H9 (cell line): ENCODE results near the gene C20orf144. TPM values are rescaled to one million over a fixed set of nuclear protein-coding genes. Genes with fewer than 3 reads are reported as not detected.

Source experiments
- DNase-seq: peaks from one replicate; pipeline ENCODE4 v3.0.0-alpha.2; 2017
- H2AFZ ChIP-seq: one replicate; pipeline ENCODE4 v1.6.1; 2013; ENCODE audit warnings: mild to moderate bottlenecking, low read length, control low read depth, moderate library complexity
- H2AK5ac ChIP-seq: 2 replicates; pipeline ENCODE4 v1.6.1; 2013; ENCODE audit warnings: low read length, control low read depth, mixed read lengths; ENCODE audit not compliant: insufficient read length
- H2BK120ac ChIP-seq: one replicate; pipeline ENCODE4 v1.6.1; 2013; ENCODE audit warnings: low read depth, mild to moderate bottlenecking, low read length, control low read depth, inconsistent platforms; ENCODE audit not compliant: poor library complexity, severe bottlenecking
- H2BK12ac ChIP-seq: 2 replicates; pipeline ENCODE4 v1.6.1; 2013; ENCODE audit warnings: low read length, control low read depth, mixed read lengths, low read depth; ENCODE audit not compliant: insufficient read length
- H2BK15ac ChIP-seq: 2 replicates; pipeline ENCODE4 v1.6.1; 2013; ENCODE audit warnings: low read depth, low read length, control low read depth
- H2BK20ac ChIP-seq: one replicate; pipeline ENCODE4 v1.6.1; 2013; ENCODE audit warnings: low read depth, mild to moderate bottlenecking, low read length, control low read depth, inconsistent platforms; ENCODE audit not compliant: poor library complexity, severe bottlenecking
- H2BK5ac ChIP-seq: 2 replicates; pipeline ENCODE4 v1.6.1; 2013; ENCODE audit warnings: low read length, control low read depth, mixed read lengths; ENCODE audit not compliant: insufficient read length
- H3K14ac ChIP-seq: 2 replicates; pipeline ENCODE4 v1.6.1; 2013; ENCODE audit warnings: low read length, control low read depth; ENCODE audit not compliant: insufficient read depth
- H3K18ac ChIP-seq: 2 replicates; pipeline ENCODE4 v1.6.1; 2013; ENCODE audit warnings: low read depth, mild to moderate bottlenecking, mixed read lengths, low read length, control low read depth; ENCODE audit not compliant: insufficient read length
- H3K23ac ChIP-seq: 2 replicates; pipeline ENCODE4 v1.6.1; 2013; ENCODE audit warnings: low read length, control low read depth, mixed read lengths, low read depth; ENCODE audit not compliant: insufficient read length
- H3K23me2 ChIP-seq: 2 replicates; pipeline ENCODE4 v1.6.1; 2013; ENCODE audit warnings: low read depth, mild to moderate bottlenecking, mixed read lengths, low read length, control low read depth; ENCODE audit not compliant: insufficient read length, poor library complexity, severe bottlenecking
- H3K27ac ChIP-seq: 2 replicates; pipeline ENCODE4 v1.5.1; 2013; ENCODE audit warnings: low read length, control low read depth, mixed read lengths, low read depth; ENCODE audit not compliant: insufficient read length
- H3K27me3 ChIP-seq: 2 replicates; pipeline ENCODE4 v1.6.1; 2013; ENCODE audit warnings: low read length, control low read depth, inconsistent platforms; ENCODE audit not compliant: insufficient read depth
- H3K4ac ChIP-seq: 2 replicates; pipeline ENCODE4 v1.6.1; 2013; ENCODE audit warnings: low read depth, mild to moderate bottlenecking, control low read depth, inconsistent platforms, low read length, moderate library complexity
- H3K4me1 ChIP-seq: 2 replicates; pipeline ENCODE4 v1.6.1; 2013; ENCODE audit warnings: low read length, control low read depth, inconsistent platforms; ENCODE audit not compliant: insufficient read depth
- H3K4me2 ChIP-seq: 2 replicates; pipeline ENCODE4 v1.6.1; 2013; ENCODE audit warnings: low read length, control low read depth, mixed read lengths; ENCODE audit not compliant: insufficient read length, insufficient read depth
- H3K56ac ChIP-seq: 2 replicates; pipeline ENCODE4 v1.6.1; 2013; ENCODE audit warnings: low read depth, mild to moderate bottlenecking, mixed read lengths, low read length, control low read depth; ENCODE audit not compliant: insufficient read length
- H3K79me1 ChIP-seq: 2 replicates; pipeline ENCODE4 v1.6.1; 2013; ENCODE audit warnings: low read depth, mild to moderate bottlenecking, moderate library complexity, low read length, control low read depth, inconsistent platforms; ENCODE audit not compliant: insufficient read depth, poor library complexity, severe bottlenecking
- H3K79me2 ChIP-seq: 2 replicates; pipeline ENCODE4 v1.6.1; 2013; ENCODE audit warnings: low read length, control low read depth, inconsistent platforms; ENCODE audit not compliant: insufficient read depth
- H3K9ac ChIP-seq: 2 replicates; pipeline ENCODE4 v1.6.1; 2013; ENCODE audit warnings: low read length, control low read depth, mixed read lengths; ENCODE audit not compliant: insufficient read length; ENCODE audit errors: extremely low read depth
- H3K9me3 ChIP-seq: one replicate; pipeline ENCODE4 v1.6.1; 2013; ENCODE audit warnings: low read depth, low read length, inconsistent platforms; ENCODE audit not compliant: control insufficient read depth
- H3T11ph ChIP-seq: one replicate; pipeline ENCODE4 v1.6.1; 2013; ENCODE audit warnings: mild to moderate bottlenecking, low read length, control low read depth, inconsistent platforms
- H4K20me1 ChIP-seq: one replicate; pipeline ENCODE4 v1.6.1; 2013; ENCODE audit not compliant: control insufficient read depth, insufficient read length, insufficient read depth
- H4K5ac ChIP-seq: 2 replicates; pipeline ENCODE4 v1.6.1; 2013; ENCODE audit warnings: low read depth, mild to moderate bottlenecking, mixed read lengths, low read length, control low read depth; ENCODE audit not compliant: insufficient read length
- H4K8ac ChIP-seq: replicated peaks from 2 replicates; pipeline ENCODE4 v1.6.1; 2013; ENCODE audit warnings: low read length, control low read depth, mixed read lengths, low read depth; ENCODE audit not compliant: insufficient read length
- H4K91ac ChIP-seq: 2 replicates; pipeline ENCODE4 v1.6.1; 2013; ENCODE audit warnings: low read depth, mild to moderate bottlenecking, moderate library complexity, mixed read lengths, low read length, control low read depth; ENCODE audit not compliant: insufficient read length
- H3K27ac Mint-ChIP-seq, 3 experiments: 2 replicates in 2 of 3; 3 replicates in 1 of 3; pipeline ENCODE4 v1.8.0; 2020 to 2021; ENCODE audit warnings: mixed read lengths in 3 of 3, mild to moderate bottlenecking in 1 of 3, moderate library complexity in 1 of 3
- H3K27me3 Mint-ChIP-seq: 2 replicates; pipeline ENCODE4 v1.8.0; 2021; ENCODE audit warnings: low read depth, mild to moderate bottlenecking, moderate library complexity, mixed read lengths
- H3K36me3 Mint-ChIP-seq, 3 experiments: 2 replicates in 2 of 3; 3 replicates in 1 of 3; pipeline ENCODE4 v1.8.0; 2020 to 2021; ENCODE audit warnings: low read depth in 3 of 3, mixed read lengths in 3 of 3; ENCODE audit not compliant: insufficient read depth in 1 of 3
- H3K4me1 Mint-ChIP-seq, 2 experiments: 2 replicates each; pipeline ENCODE4 v1.8.0; 2020; ENCODE audit warnings: mixed read lengths in 2 of 2
- H3K4me3 Mint-ChIP-seq, 2 experiments: 2 replicates in 1 of 2; 3 replicates in 1 of 2; pipeline ENCODE4 v1.8.0; 2020 to 2021; ENCODE audit warnings: mild to moderate bottlenecking in 2 of 2, mixed read lengths in 2 of 2, moderate library complexity in 1 of 2
- H3K9me3 Mint-ChIP-seq, 2 experiments: 2 replicates in 1 of 2; 3 replicates in 1 of 2; pipeline ENCODE4 v1.8.0; 2020; ENCODE audit warnings: mild to moderate bottlenecking in 2 of 2, mixed read lengths in 2 of 2, moderate library complexity in 1 of 2
- WGBS: extraction: QIAGEN DNeasy Blood & Tissue Kit; methylation state at CpG from one replicate; pipeline ENCODE4 v1.1.7; 2013; ENCODE audit warnings: missing lambda C conversion rate, low lambda C conversion rate, mixed read lengths; ENCODE audit not compliant: insufficient read length; ENCODE audit errors: extremely low coverage; 5-methylcytosine and 5-hydroxymethylcytosine counted together
- total RNA-seq: library from RNA; stranded (reverse); gene quantifications from 2 replicates; pipeline ENCODE4 v1.2.1, GENCODE V29; 2021
- TF ChIP-seq, protein P1 (sequence below): fragments of 200-600 bp; sonication (generic); conservative IDR thresholded peaks from 3 replicates; pipeline ENCODE4 v1.8.0; 2021; ENCODE audit warnings: antibody characterized with exemption, mild to moderate bottlenecking

Gene C20orf144
- total RNA-seq, 1 experiment from 2014 or later, result 0.26 TPM

DNA sequence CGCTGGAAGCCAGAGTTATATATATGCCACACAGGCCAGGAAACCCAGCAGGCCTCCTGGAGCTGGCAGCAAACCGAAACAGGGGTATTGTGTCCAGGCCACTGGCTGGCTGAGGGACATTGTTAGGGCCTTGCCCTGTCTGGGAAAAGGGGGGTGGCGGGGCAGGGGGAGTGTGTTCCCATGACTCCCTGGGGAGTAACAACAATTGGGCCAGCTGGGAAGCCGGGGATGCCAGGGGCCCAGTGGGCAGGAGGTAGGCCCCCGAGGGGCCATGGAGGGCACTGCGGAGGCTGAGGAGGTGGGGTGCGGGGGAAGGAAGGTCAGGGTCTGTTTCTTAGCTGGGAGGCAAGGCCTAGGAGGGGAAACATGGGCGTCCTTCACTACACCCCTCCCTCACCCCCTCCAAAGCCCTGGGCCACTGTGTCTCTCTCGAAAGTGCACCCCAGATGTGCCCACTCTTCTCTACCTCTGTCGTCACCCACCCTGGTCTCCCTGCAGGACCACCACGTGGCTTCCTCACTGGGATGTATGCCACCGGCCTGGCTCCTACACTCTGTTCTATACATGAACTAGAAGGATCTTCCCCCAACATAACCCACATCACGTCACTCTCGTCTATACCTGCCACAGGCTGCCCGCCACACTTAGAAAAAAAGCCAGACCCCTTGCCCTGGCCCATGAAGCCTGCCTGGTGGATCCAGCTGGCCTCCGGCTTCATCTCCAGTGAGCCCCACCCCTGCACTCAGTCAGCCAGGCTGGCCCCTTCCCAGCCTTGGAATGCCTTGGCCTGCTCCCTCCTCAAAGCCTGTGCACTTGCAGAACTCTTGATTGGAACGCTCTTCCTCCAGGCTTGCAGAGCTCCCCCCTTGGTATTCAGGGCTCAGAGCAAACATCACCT is 31.9 kb downstream of the C20orf144 start:
- WGBS, result no CpG with 5 or more reads among the region's 17 CpGs
- H2AFZ ChIP-seq, result no peak overlapping the region
- H4K5ac ChIP-seq, result no peak overlapping the region
- no peaks in the 10 kb centered on the region for H3K79me2 ChIP-seq
- no peak overlapping the region for H3K18ac ChIP-seq
- H3K4me1 ChIP-seq, result no peaks in the 10 kb centered on the region
- H3K9ac ChIP-seq, result no peak overlapping the region
- no peaks in the 10 kb centered on the region for H3K27me3 ChIP-seq
- Mint-ChIP-seq H3K27me3 (peaks cover 47% of the 10 kb centered on the region), H3K4me1 (peaks cover 24 to 25% of the 10 kb centered on the region in 2 experiments), H3K4me3 (no peak overlapping the region), H3K27ac (peak overlapping the region in 2 of 3 experiments; percentile 53 to 84; a peak in 4 of 7 replicates), H3K9me3 (peaks cover 8 to 12% of the 10 kb centered on the region in 2 experiments), H3K36me3 (peaks cover 5 to 8% (median 5%) of the 10 kb centered on the region in 3 experiments; a peak in 5 of 7 replicates)
- no peak overlapping the region for H2BK120ac ChIP-seq
- no peak overlapping the region for H3T11ph ChIP-seq
- H3K79me1 ChIP-seq, result no peaks in the 10 kb centered on the region
- H2BK20ac ChIP-seq, result no peak overlapping the region
- no peak overlapping the region for H3K27ac ChIP-seq
- H2BK15ac ChIP-seq, result no peak overlapping the region
- H3K9me3 ChIP-seq, result no peaks in the 10 kb centered on the region
- H2BK5ac ChIP-seq, result no peak overlapping the region
- DNase-seq, result no peak
- TF ChIP-seq, protein P1, sequence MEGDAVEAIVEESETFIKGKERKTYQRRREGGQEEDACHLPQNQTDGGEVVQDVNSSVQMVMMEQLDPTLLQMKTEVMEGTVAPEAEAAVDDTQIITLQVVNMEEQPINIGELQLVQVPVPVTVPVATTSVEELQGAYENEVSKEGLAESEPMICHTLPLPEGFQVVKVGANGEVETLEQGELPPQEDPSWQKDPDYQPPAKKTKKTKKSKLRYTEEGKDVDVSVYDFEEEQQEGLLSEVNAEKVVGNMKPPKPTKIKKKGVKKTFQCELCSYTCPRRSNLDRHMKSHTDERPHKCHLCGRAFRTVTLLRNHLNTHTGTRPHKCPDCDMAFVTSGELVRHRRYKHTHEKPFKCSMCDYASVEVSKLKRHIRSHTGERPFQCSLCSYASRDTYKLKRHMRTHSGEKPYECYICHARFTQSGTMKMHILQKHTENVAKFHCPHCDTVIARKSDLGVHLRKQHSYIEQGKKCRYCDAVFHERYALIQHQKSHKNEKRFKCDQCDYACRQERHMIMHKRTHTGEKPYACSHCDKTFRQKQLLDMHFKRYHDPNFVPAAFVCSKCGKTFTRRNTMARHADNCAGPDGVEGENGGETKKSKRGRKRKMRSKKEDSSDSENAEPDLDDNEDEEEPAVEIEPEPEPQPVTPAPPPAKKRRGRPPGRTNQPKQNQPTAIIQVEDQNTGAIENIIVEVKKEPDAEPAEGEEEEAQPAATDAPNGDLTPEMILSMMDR, result peak; percentile 35; the same call in 2 of the 3 replicates
- H2BK12ac ChIP-seq, result no peak overlapping the region
- H3K4me2 ChIP-seq, result no peak overlapping the region
- H2AK5ac ChIP-seq, result no peak overlapping the region
- H3K23me2 ChIP-seq, result no peaks in the 10 kb centered on the region
- H3K14ac ChIP-seq, result no peak overlapping the region
- H4K8ac ChIP-seq, result no peak overlapping the region
- no peaks in the 10 kb centered on the region for H4K20me1 ChIP-seq
- no peak overlapping the region for H3K56ac ChIP-seq
- H4K91ac ChIP-seq, result no peak overlapping the region
- no peak overlapping the region for H3K23ac ChIP-seq
- no peak overlapping the region for H3K4ac ChIP-seq
